ENCODE data around the gene PAPOLB.

PAPOLB gene

DNA sequence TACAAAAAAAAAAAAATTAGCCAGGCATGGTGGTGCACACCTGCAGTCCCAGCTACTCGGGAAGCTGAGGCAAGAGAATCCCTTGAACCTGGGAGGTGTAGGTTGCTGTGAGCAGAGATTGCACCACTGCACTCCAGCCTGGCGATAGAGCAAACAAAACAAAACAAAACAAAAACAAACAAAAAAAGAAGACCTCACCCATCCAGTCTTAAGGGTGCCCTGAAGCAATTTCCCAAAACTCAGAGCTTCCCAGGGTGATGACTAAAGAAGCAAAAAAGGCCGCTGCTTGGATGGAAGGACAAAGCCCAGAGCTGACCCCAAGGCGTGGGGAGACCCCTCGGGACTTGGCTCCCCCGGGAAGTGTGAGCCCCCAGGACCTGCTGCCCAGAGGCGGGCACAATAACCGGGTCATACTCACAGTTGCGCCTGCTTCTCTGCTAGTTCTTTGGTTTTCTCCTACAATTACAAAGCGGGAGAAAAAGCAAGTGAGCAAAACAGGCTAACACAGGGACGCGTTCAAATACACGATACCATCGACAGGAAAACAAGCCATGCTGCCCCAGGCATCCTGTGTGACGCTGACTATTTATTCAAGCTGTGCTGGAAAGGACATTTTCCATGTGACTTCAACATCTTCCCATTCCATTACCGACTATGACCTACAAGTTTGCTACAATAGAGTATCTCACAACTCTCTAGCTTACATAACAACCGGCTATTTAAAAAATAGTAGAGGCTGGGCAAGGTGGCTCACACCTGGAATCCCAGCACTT, 29.9 kb downstream of the PAPOLB start (continued):
- TF ChIP-seq, protein P1, sequence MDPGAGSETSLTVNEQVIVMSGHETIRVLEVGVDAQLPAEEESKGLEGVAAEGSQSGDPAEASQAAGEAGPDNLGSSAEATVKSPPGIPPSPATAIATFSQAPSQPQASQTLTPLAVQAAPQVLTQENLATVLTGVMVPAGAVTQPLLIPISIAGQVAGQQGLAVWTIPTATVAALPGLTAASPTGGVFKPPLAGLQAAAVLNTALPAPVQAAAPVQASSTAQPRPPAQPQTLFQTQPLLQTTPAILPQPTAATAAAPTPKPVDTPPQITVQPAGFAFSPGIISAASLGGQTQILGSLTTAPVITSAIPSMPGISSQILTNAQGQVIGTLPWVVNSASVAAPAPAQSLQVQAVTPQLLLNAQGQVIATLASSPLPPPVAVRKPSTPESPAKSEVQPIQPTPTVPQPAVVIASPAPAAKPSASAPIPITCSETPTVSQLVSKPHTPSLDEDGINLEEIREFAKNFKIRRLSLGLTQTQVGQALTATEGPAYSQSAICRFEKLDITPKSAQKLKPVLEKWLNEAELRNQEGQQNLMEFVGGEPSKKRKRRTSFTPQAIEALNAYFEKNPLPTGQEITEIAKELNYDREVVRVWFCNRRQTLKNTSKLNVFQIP (CRISPR knock-in tag; IDR thresholded peaks at IDR 0.05; ENCODE audit: borderline replicate concordance, low read depth), result no peak
- TF ChIP-seq ARNTL (CRISPR knock-in tag; IDR thresholded peaks at IDR 0.05; ENCODE audit: borderline replicate concordance, low read depth) (no peak), ZNF70 (CRISPR knock-in tag; IDR thresholded peaks at IDR 0.05) (no peak)

DNA sequence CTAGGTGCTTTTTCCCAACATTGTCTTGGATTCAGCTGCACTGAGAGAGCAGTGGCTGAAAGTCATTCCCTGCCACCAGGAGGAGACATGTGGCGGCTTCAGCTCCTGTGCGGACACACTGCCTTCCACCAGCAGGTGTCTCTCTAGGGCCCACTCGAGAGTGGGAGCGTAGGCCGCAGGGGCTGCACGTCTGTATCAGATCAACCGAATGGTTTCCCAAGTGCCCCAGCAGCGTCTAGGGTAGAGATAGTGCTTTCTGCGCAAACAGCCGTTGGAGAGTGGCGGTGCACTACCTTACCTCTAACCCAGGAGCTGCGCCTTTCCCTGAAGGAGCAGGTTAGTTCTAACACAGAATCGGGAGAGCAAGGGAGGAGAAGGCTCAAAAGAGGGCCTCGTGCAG, 31.7 kb downstream of the PAPOLB start:
- no peak for TF ChIP-seq ZFP30 (CRISPR knock-in tag; IDR thresholded peaks at IDR 0.05)
- TF ChIP-seq TCF4 (CRISPR knock-in tag; IDR thresholded peaks at IDR 0.05; ENCODE audit: borderline replicate concordance), result 0 out of 2 replicates have a peak, but pooled peaks have one; percentile 28
- ATAC-seq, result peak; percentile 96

DNA sequence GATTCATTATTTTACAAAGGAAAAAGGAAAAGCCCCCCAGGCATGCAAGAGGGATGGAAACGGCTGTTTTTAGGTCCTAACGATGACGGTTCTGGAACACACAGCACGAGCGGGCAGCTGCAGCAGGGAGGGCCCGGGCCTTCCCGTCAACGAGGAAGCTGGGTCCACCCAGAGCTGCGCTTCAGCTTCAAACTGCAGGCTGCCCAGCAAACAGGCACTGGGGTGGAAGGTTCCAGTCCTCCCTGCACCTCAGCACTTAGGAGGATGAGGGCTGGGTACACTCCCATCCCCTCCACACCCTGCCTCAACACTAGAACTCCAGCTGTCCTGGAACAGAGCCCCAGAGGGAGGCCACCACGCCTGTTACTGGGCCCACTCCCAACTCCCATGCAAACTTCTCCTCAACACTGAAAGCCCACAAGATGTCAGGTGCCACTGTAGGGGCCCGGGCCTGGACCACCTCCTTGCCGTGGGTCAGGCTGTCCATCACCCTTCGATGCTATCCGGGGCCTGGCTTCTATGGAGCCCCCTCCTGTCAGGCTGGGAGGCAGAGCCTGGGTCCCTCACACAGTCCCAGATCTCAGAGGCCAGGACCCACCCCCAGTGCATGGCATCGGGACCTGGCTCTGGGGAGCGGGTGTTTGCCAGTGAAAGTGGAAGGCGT, 33.0 kb downstream of the PAPOLB start:
- no peak for ATAC-seq
- TF ChIP-seq, protein P2, sequence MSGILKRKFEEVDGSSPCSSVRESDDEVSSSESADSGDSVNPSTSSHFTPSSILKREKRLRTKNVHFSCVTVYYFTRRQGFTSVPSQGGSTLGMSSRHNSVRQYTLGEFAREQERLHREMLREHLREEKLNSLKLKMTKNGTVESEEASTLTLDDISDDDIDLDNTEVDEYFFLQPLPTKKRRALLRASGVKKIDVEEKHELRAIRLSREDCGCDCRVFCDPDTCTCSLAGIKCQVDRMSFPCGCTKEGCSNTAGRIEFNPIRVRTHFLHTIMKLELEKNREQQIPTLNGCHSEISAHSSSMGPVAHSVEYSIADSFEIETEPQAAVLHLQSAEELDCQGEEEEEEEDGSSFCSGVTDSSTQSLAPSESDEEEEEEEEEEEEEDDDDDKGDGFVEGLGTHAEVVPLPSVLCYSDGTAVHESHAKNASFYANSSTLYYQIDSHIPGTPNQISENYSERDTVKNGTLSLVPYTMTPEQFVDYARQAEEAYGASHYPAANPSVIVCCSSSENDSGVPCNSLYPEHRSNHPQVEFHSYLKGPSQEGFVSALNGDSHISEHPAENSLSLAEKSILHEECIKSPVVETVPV (CRISPR knock-in tag; IDR thresholded peaks at IDR 0.05), result no peak
- TF ChIP-seq TCF4 (CRISPR knock-in tag; IDR thresholded peaks at IDR 0.05; ENCODE audit: borderline replicate concordance), result no peak
- TF ChIP-seq ESRRG (CRISPR knock-in tag; IDR thresholded peaks at IDR 0.05), result no peak
- no peak for TF ChIP-seq SNAI2 (CRISPR knock-in tag; IDR thresholded peaks at IDR 0.05)
- TF ChIP-seq BACH2 (CRISPR knock-in tag; IDR thresholded peaks at IDR 0.05; ENCODE audit: borderline replicate concordance), result no peak
- TF ChIP-seq, protein P3, sequence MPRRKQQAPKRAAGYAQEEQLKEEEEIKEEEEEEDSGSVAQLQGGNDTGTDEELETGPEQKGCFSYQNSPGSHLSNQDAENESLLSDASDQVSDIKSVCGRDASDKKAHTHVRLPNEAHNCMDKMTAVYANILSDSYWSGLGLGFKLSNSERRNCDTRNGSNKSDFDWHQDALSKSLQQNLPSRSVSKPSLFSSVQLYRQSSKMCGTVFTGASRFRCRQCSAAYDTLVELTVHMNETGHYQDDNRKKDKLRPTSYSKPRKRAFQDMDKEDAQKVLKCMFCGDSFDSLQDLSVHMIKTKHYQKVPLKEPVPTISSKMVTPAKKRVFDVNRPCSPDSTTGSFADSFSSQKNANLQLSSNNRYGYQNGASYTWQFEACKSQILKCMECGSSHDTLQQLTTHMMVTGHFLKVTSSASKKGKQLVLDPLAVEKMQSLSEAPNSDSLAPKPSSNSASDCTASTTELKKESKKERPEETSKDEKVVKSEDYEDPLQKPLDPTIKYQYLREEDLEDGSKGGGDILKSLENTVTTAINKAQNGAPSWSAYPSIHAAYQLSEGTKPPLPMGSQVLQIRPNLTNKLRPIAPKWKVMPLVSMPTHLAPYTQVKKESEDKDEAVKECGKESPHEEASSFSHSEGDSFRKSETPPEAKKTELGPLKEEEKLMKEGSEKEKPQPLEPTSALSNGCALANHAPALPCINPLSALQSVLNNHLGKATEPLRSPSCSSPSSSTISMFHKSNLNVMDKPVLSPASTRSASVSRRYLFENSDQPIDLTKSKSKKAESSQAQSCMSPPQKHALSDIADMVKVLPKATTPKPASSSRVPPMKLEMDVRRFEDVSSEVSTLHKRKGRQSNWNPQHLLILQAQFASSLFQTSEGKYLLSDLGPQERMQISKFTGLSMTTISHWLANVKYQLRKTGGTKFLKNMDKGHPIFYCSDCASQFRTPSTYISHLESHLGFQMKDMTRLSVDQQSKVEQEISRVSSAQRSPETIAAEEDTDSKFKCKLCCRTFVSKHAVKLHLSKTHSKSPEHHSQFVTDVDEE (CRISPR knock-in tag; IDR thresholded peaks at IDR 0.05), result no peak
- no peak for TF ChIP-seq OSR1 (CRISPR knock-in tag; IDR thresholded peaks at IDR 0.05)
- no peak for TF ChIP-seq ARNTL (CRISPR knock-in tag; IDR thresholded peaks at IDR 0.05; ENCODE audit: borderline replicate concordance, low read depth)
- no peak for TF ChIP-seq ZFP30 (CRISPR knock-in tag; IDR thresholded peaks at IDR 0.05)
- no peak for TF ChIP-seq PPARA (CRISPR knock-in tag; IDR thresholded peaks at IDR 0.05; ENCODE audit: borderline replicate concordance)

DNA sequence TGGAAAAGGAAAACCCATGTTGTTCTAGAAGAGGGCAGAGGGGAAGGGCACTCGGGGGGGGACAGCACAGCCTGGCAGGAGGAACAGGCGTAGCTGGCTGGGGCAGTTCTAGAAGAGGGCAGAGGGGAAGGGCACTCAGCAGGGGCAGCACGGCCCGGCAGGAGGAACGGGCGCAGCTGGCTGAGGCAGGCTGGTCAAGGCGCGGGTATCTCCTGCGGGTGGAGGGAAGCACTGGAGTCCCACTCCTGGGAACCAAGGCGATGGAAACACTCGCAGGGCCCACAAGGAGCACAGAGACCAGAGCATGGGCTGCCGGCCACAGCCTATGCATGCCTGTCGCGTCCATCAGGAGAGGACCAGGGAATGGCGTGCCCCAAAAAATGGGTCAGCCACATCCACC, 36.7 kb downstream of the PAPOLB start:
- TF ChIP-seq TOX (CRISPR knock-in tag; IDR thresholded peaks at IDR 0.05; ENCODE audit: borderline replicate concordance) (no peak), ZNF8 (CRISPR knock-in tag; IDR thresholded peaks at IDR 0.05) (no peak), ZC3H10 (CRISPR knock-in tag; IDR thresholded peaks at IDR 0.05) (no peak), ZNF70 (CRISPR knock-in tag; IDR thresholded peaks at IDR 0.05) (no peak), SNAI2 (CRISPR knock-in tag; IDR thresholded peaks at IDR 0.05) (no peak), BACH2 (CRISPR knock-in tag; IDR thresholded peaks at IDR 0.05; ENCODE audit: borderline replicate concordance) (no peak), ZFP30 (CRISPR knock-in tag; IDR thresholded peaks at IDR 0.05) (no peak), OSR1 (CRISPR knock-in tag; IDR thresholded peaks at IDR 0.05) (no peak), ARNTL (CRISPR knock-in tag; IDR thresholded peaks at IDR 0.05; ENCODE audit: borderline replicate concordance, low read depth) (no peak), RARB (CRISPR knock-in tag; IDR thresholded peaks at IDR 0.05) (no peak), ZNF565 (CRISPR knock-in tag; conservative IDR thresholded peaks at IDR 0.05; ENCODE audit: low read depth) (no peak), CSDC2 (CRISPR knock-in tag; IDR thresholded peaks at IDR 0.05) (no peak)
- TF ChIP-seq, protein P4, sequence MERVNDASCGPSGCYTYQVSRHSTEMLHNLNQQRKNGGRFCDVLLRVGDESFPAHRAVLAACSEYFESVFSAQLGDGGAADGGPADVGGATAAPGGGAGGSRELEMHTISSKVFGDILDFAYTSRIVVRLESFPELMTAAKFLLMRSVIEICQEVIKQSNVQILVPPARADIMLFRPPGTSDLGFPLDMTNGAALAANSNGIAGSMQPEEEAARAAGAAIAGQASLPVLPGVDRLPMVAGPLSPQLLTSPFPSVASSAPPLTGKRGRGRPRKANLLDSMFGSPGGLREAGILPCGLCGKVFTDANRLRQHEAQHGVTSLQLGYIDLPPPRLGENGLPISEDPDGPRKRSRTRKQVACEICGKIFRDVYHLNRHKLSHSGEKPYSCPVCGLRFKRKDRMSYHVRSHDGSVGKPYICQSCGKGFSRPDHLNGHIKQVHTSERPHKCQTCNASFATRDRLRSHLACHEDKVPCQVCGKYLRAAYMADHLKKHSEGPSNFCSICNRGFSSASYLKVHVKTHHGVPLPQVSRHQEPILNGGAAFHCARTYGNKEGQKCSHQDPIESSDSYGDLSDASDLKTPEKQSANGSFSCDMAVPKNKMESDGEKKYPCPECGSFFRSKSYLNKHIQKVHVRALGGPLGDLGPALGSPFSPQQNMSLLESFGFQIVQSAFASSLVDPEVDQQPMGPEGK (CRISPR knock-in tag; IDR thresholded peaks at IDR 0.05; ENCODE audit: borderline replicate concordance), result no peak
- ATAC-seq, result no peak

Data from SK-N-SH treated with all-trans-retinoic acid at 6 μM for 48 hours (cell line).